Measurements from ENCODE around the gene RAI1.

RAI1 gene

DNA sequence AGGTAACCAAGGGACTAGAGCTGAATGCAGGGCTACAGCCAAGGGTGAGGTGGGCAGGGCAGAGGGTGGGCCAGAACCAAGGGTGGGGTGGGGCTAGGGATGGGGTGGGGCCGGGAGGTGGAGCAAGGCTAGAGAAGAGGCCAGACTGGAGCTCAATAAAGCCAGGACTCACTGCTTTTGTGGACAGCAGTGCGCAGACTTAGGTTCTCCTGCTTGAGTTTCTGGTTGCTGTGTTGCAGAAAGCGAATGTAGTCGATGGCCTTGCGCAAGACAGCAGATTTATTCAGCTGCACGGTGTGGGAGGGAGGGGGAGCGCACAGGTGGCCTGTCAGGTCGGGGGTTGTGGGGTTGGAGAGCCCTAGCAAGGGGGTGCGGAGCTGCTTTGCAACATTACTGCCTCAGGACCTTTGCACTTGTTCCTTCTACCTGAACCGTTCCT lies 136.8 kb downstream of the RAI1 start:
- no peak for DNase-seq

DNA sequence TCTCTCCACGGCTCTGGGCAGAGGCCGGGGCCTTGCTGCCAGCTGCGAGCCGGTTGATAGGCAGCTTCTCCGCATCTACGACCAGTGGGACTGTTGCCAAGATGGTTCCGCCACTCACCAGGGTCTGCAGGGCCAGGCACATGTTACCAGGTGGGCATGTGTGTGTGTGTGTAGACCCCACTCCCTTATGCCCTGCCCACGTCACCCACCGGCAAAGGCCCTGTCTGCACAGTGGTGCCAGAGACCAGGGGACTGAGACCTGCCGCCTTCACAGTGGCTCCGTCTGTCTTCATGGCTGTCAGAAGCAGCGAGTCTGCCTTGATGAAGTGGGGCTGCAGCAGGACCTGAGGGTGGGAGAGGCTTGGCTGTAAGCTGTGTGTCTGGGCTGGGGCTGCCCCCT lies 137.9 kb downstream of the RAI1 start:
- DNase-seq = no peak

DNA sequence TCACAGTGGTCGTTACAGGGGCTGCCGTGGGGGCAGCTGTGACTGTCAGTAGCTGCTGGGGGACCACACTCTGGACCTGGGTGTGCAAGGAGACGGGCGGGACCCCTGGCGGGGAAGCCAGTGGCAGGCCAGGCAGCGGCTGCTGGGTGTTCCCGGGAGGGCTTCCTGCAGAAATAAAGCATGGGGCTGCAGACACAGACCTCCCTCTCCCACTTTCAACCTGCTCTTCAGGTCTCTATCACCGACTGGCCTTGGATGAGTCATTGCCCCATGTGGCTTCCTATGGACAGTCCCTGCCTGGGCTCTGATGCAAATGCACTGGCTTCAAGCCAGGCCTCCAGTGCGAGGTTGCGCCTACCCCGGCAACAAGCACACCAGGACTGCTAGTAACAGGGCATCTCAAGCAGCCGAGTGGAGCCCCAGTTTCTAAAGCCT lies 138.3 kb downstream of the RAI1 start:
- DNase-seq = peak; percentile 53 to 76

DNA sequence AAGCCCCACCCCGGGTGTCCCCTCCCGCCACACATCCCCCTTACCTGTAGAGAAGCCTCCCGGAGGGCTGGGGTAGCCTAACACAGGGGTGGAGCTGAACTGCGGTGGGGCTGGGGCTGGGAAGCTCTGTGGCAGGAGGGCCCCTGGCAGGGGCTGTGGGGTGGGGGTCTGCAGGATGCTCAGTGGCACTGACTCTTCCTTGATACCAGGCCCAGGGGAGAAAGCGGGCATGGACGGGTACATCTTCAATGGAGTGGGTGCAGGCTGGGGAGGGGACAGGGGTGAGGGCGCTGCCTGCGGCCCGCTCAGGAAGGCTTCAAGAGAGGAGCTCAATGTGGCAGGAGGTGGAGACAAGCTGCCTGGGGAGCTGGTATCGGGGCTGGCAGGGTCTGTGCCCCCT lies 138.8 kb downstream of the RAI1 start:
- DNase-seq = no peak

DNA sequence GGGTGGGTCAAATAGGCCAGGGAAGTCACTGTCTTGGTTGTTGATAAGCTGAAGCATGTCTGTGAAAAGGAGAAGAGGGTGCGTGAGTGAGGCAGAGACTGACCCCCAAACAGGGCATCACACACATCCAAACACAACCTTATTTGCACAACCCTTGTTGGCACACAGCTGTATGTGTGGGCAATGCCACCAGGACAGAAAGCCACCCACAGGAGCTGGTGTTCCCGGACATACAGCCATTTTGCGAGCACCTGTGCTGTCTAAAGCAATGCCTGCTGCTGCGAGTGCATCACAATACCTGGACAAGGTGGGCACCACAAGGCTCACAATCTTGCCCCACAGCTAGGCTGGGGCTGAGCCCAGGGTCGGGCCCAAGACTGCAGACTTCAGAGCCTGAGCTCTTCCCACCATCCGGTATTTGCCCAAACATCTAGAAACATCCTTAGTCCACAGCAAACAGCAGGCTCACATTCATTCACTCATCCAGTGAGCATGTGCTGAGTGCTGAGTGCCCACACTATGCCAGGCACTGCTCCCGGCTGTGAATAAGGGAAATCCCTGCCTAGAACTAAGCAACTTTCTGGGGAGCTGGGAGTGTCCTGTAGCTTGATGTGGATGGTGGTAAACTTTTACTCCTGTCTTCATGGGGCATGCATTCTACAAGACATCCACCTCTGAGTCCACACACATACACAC lies 139.4 kb downstream of the RAI1 start:
- DNase-seq = no peak

DNA sequence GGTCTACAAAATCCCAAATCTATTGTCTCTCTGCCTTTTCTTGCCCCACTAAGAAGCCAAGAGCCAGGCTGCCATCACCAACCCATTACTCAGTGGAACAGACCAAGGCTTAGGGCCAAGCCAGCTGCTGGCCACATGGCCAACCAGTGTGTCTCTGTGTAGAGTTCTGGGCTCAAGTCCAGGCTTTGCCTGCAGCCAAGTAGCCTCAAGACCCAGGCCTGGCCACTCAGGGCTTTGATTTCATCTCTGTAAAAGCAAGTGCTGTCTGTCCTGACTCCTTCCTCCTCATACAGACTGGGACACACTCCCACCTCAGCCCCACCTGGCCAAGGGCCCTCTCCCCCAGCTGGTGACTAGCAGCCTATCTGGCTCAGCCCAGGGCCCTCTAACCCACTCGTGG lies 140.9 kb downstream of the RAI1 start:
- no peak for DNase-seq

DNA sequence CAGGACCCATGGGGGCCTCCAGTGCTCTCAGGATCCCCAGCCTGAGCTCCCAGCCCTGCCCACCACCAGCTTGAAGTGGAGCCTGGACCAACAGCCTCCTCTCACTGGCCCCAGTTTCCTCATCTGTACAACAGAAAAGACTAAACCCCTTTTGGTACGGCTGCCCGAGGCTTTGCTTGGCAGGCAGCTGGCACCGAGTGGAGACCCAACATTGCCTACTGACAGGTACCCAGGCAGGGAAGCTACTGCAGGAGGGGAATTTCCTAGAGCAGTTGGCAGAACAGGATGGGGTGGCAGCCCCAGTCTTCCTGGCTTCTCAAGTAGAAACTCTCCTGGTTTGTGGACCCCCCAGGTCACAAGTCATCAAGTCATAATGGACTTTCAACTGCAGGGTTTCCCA lies 141.4 kb downstream of the RAI1 start:
- DNase-seq = no peak

DNA sequence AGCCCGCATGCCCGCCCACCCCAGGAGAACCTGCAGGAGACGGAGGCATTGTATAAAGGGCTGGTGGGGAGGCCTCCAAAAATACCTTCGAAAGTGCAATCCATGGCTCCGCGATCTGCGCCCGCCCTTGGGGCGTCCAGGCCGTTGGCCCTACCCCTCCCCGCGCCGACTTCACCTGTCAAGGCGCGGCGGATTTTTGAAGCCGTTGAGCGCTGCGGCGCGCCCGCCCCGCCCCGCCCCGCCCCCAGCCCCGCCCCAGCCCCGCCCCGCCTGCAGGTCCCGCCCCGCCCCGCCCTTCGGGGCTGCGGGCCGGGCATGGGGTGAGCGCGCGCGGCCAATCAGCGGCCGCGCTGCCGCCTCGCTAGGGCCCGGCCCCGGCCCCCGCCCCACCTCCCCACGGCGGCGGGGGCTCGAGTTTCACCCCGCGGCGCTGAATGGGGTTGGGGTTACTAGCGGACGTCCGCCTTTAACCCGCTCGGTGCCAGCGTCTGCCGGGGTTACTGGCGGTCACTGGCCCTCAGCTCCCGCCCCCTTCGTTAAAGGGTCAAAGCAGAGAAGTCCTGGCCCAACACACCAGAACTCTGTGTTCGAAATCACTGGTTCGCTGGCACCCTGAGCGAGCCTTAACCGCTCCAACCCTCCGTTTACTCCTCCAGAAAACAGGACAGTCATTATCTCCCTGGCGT lies 142.3 kb downstream of the RAI1 start:
- DNase-seq = peak; percentile 88 to 89

DNA sequence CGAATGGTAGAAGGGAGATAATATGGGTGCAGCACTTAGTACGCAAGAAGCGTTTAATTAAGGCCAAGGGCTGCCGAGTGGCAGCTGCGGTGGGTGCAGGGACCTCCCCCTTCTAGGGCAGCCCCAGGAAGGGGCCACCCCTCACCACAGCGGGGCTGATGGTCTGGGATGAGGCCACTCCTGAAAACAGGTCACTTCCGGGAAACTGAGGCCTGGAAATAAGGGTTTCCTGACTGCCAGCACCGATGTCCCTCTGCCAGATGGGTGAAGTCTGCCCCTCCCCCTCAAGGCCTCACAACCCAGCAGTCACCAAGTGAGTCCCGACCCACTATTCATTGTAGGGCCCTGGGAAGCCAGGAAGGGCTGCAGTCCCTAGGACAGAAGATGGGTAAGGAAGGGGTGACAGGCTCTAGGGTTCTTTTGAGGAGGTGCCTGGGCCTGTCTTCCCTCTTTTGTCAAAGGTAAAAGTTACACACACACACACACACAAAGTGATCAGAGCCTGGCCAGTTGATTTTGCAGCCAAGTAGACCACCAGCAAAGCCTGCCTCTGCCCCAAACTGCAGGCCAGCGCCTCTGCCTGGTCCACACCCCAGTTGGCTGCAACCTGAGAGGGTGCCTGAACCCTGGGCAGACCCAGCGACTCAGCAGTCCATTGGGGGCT lies 143.0 kb downstream of the RAI1 start:
- DNase-seq = no peak

DNA sequence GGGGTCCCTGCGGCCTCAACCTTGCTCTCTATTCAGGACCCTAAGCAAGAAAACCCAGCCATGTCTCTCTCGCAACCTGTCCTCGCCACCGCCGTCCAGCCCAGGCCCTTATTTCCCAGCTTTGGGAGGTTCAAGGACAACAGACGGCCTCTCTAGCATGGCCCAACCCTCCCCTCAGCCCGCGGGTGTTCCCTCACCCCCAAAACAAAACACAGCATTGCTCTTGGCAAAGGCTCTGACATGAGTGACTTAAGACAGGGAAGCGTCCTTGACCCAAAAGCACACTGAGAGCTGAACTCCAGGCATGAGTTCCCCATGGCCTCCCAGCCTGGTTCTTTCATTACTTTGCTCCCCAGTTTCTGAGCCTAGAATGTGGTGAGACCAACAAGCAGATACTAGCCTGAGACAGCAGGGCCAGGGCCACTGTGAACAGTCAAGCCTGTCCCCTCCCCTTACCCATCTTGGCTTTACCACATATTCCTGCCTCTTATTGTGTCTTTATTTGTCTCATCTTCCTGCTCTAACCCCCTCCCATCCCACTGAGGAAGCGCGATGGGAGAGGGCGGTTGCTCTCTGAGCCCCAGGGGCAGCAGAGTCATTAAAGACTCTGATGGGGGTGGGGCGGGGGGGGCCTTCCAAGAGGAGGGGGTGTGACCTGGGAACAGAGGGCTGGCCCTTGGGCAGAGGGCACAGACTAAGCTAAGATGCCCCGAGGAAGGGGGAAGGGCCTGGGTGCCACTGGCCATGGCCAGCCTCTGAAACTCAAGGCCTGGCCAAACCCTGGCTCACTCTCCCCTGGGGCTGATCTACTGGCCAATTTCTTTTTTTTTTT lies 143.7 kb downstream of the RAI1 start:
- no peak for DNase-seq

DNA sequence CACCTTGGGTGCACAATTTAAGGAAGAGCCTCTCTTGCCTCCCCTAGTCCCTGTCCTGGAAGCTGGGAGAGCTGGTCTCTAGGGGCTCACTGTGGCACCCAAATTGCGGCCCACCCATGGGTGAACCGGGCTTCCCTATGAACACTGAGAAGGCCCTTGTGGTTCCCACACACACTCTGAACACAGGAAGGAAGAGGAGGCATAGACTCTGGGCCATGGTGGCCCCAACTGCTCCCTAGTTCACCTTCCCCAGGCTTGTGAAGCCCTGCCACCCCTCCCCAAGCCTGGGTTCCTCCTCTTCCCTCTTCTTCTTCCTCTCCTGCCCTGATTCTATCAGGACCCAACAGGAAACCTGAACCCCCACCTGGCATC lies 145.1 kb downstream of the RAI1 start:
- no peak for DNase-seq

DNA sequence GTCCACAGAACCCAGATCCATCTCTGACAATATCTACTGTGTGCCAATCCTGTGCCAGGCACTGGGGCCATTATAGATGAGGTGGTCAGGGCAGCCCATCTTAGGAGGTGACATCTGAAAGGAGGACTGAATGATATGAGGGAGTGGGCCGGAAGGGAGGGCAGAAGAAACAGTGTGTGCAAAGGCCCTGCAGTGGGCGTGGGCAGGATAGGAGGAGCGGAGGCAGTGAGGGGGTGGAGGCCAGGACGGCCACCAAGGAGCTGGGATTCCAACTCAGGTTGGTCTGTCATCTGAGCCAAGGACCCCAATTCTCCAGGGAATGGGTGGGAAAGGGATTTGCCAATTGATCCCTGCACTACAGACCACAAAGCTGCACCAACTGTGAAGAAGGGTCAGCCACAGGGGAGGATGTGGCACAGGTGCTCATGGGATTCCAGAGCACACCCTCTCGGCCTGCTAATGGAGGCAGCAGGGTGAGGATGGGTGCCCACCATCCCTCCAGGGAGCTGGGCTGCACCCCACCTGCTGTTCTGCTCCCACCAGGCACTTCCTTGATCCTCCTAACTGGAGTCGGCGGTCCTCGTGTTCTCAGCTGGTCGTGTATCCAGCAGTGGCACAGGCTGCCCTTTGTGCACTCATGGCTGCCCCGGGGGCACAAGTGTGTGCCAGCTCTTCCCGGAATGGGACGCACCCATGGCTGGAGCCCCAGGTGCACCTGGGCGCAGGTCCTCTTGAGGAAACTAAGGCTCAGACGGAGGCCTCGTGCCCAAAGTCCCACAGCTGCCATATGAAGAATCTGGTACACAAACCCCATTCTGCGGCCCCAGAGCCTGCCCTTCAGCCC lies 145.9 kb downstream of the RAI1 start:
- DNase-seq = no peak

DNA sequence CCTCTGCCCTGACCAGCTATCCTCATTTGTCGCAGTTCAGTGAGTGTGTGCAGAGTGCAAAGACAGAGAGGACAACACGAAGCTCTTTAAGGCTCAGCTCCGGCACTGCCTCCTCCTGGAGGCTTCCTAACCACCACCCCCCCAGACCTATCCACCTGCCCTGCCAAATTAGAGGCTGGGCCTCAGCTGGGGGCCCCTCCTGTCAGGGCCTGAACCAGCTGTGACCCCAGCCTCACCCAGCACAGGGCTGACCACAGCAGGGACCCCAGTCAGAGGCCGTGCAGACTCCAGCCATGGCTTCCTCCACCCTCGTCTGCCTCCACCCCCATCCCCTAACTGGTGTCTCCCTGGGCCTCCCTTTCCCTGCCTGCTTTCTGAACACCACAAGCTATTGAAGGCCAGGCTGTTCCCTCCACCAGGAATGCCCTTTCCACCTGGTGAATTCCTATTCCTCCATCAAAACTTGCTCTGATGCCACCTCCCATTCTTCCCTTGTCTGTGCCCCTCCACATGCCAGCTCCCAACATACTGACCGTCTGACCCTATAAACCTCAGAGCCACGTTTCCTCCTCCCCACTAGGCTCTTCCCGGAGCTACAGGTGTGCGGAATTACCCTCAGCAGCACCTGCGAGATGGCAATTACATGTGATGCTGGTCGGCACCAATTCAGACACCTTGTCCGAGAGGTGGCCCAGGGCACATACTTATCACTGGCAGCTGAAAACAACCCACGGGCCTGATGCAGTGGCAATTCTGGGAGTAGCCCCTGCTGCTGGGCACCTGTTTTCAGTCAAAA lies 146.8 kb downstream of the RAI1 start:
- DNase-seq = no peak

DNA sequence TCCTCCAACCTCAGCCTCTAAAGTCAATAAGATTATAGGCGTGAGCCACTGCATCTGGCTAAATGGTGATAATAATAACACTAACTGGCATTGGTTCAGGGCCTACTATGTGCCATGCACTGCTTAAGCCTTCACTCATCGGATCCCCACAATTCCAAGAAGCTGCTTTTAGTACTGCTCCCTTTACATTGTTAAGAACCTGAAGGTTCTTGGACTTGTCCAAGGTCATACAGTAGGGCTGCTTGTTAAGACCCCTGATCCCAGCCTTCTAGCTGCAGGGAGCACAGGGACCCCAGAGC lies 149.0 kb downstream of the RAI1 start:
- DNase-seq = no peak

DNA sequence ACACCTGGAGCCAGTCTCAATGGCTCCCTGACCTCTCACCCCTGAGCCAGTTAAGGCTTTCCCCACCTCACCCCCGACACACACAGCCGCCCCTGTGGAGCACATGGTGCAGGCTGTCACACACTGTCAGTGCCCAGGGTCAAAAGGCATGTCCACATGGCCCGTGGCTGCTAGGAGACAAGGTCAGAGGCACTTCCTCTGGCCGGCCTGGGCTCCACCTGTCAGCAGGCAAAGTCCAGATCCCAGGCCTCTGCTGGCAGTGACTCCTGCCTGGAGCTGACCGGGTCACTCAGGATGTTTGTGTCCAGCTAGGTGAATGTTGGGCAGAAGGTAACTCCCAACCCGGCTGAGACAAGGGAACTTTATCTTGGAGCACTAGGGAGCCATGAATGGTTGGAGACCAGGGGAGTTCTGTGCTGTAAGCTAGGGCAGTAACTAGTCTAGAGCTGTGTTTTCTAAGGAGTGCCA lies 149.5 kb downstream of the RAI1 start:
- no peak for DNase-seq

DNA sequence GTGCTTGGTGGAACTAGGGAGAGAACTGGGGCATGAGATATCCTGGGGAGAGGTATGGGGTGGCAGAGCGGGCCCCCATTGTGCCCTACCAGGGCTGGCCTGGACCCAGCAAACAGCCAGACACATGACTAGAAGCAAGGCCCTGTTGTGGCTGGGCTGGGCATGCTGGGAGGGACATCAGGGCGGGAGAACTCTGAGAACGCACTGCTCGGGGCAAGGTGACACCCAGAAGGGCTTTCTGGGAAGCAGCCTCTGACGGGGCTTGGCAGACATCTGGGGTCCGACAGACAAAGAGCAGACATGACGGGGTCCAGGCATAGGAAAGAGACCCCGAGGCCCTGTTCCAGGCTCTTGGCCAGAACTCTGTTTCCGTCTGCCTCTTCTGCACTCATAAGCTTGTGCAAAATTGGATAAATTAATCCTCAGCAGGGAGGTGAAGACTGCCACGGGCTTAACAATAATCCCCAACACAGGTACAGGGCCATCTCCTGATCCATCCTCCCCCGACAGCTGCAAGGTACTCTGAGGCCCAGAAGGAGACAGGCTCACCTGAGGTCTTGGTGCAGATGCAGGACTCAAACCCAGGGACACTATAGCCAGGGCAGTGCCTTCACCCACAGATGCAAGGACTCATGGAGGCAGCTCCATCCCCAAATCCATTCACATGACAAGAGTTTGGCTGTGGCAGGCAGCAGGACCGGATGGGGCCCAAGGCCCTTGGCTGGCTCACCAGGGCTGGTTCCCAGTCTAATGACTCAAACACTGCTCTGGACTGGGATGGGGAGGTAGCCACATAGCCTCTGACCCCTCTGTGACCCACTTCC lies 150.2 kb downstream of the RAI1 start:
- DNase-seq = no peak

DNA sequence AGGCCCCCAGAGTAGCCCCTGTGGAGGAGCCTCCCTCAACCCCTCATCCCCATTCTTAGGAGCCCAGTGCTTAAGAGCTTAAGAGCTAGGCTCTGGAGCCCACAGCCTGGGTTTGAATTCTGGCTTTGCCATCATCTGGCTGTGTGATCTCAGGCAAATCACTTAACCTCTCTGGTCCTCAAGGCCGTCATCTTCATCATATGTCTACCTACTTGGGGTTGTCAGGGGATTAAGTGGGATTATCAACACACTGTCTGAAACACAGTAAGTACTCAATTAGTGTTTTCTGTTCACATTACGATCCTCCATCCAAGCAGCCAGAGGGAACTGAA lies 150.7 kb downstream of the RAI1 start:
- DNase-seq = no peak

DNA sequence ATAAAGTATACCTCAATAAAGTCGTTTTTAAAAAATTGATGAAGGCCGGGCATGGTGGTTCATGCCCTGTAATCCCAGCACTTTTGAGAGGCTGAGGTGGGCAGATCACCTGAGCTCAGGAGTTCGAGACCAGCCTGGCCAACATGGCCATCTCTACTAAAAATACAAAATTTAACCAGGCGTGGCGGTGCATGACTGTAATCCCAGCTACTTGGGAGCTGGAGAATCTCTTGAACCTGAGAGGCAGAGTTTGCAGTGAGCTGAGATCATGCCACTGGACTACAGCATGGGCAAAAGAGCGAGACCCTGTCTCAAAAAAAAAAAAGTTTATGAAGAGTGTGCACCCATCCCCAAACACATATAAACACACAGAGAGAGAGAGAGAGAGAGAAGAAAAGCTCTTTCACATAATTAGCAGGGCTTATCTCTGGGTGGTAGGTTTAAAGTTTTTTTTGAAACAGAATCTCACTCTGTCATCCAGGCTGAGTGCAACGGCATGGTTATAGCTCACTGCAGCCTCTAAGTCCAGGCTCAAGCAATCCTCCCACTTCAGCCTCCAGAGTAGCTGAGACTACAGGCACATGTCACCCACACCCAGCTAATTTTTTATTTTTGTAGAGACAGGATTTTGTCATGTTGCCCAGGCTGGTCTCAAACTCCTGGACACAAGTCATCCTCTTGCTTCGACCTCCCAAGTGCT lies 152.6 kb downstream of the RAI1 start:
- DNase-seq = no peak

DNA sequence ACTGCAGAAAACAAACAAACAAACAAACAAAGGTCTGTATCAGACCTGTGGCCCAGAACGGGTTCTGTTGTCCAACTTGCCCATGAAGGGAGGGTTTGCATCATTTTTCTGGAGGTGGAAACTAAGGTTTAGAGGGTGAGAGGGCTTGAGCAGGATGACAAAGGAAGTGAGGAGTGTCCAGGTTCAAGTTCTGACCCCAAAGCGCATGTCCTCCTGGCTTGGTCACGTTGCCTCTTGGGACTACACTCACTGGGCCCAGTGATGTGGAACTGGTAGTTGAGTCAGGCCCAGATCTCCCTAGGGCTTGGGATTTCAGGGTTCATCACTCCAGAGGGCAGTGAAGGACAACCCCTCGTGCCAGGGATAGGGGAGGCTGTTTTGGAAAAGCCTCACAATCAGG lies 153.7 kb downstream of the RAI1 start:
- DNase-seq = no peak

Measured in CD4-positive, alpha-beta T cell treated with Interleukin-4 for 1 hour (primary cell).